PC-3 (cell line): ENCODE measurements around the gene TRMT61A. TPM values are rescaled to one million over a fixed set of nuclear protein-coding genes. Genes with fewer than 3 reads are reported as not detected.

Experiments
- ATAC-seq: fragments of 200-7000 bp; cut with Tn5 transposase; 2 replicates; pipeline ENCODE4 v1.9.1; 2020; ENCODE audit warnings: mild to moderate bottlenecking, moderate library complexity
- BruUV-seq: library from RNA; stranded (reverse); fragments of 400-500 nt; replicated peaks from 2 replicates; lab custom pipeline; 2021; lab: Mats Ljungman, UMichigan
- CTCF ChIA-PET: fragments of 300-600 bp; sonication (Branson Sonifier 250); formaldehyde crosslinking; loops from one replicate; lab custom pipeline; 2022; ENCODE audit warnings: antibody characterized with exemption; lab: Charles Lee
- POLR2A ChIA-PET: fragments of 300-600 bp; sonication (Branson Sonifier 250); formaldehyde crosslinking; loops from one replicate; lab custom pipeline; 2022; ENCODE audit warnings: antibody characterized with exemption; ENCODE audit not compliant: unreplicated experiment; lab: Charles Lee
- DNase-seq: peaks from one replicate; pipeline ENCODE4 v3.0.0-alpha.2; 2015
- H2AFZ ChIP-seq: fragments of 300-600 bp; sonication (generic); 2 replicates; pipeline ENCODE4 v1.6.0; 2016; ENCODE audit warnings: antibody characterized with exemption, low read length
- H3F3A ChIP-seq: fragments of 300-600 bp; sonication (generic); one replicate; pipeline ENCODE4 v1.6.0; 2017; ENCODE audit warnings: antibody characterized with exemption, low read length, control low read depth, mild to moderate bottlenecking; ENCODE audit not compliant: unreplicated experiment
- H3K27ac ChIP-seq: fragments of 300-600 bp; sonication (generic); 2 replicates; pipeline ENCODE4 v1.5.1; 2016; ENCODE audit warnings: mild to moderate bottlenecking, low read length
- H3K27me3 ChIP-seq: fragments of 300-600 bp; sonication (generic); 2 replicates; pipeline ENCODE4 v1.6.1; 2016; ENCODE audit warnings: low read length, mixed read lengths
- H3K36me3 ChIP-seq: fragments of 300-600 bp; sonication (generic); 2 replicates; pipeline ENCODE4 v1.6.1; 2016; ENCODE audit warnings: low read depth, mixed run types, low read length, mixed read lengths
- H3K4me1 ChIP-seq: fragments of 300-600 bp; sonication (generic); 2 replicates; pipeline ENCODE4 v1.5.1; 2016; ENCODE audit warnings: low read length; ENCODE audit not compliant: insufficient read depth
- H3K4me2 ChIP-seq: fragments of 300-600 bp; sonication (generic); 2 replicates; pipeline ENCODE4 v1.6.0; 2016; ENCODE audit warnings: low read length
- H3K4me3 ChIP-seq: fragments of 300-600 bp; sonication (generic); 2 replicates; pipeline ENCODE4 v1.5.1; 2016; ENCODE audit warnings: mild to moderate bottlenecking, low read length, mixed read lengths
- H3K79me2 ChIP-seq: fragments of 300-600 bp; sonication (generic); 2 replicates; pipeline ENCODE4 v1.6.1; 2017; ENCODE audit warnings: low read length, mixed read lengths
- H3K9ac ChIP-seq: fragments of 300-600 bp; sonication (generic); 2 replicates; pipeline ENCODE4 v1.6.0; 2016; ENCODE audit warnings: mild to moderate bottlenecking, low read length
- H3K9me2 ChIP-seq: fragments of 300-600 bp; sonication (generic); replicated peaks from 2 replicates; pipeline ENCODE4 v1.6.1; 2016; ENCODE audit warnings: mixed run types, low read length, mixed read lengths
- H3K9me3 ChIP-seq: fragments of 300-600 bp; sonication (generic); 2 replicates; pipeline ENCODE4 v1.6.1; 2016; ENCODE audit warnings: low read length, mixed read lengths
- H4K20me1 ChIP-seq: fragments of 300-600 bp; sonication (generic); 2 replicates; pipeline ENCODE4 v1.6.1; 2016; ENCODE audit warnings: low read length, mixed read lengths
- EZH2 ChIP-seq: fragments of 300-600 bp; sonication (generic); IDR thresholded peaks from one replicate; pipeline ENCODE4 v1.6.1; 2017; ENCODE audit warnings: antibody characterized with exemption, mild to moderate bottlenecking, low read length; ENCODE audit not compliant: unreplicated experiment
- EZH2phosphoT487 ChIP-seq: fragments of 300-600 bp; sonication (generic); IDR thresholded peaks from 2 replicates; pipeline ENCODE4 v1.6.1; 2018; ENCODE audit warnings: mild to moderate bottlenecking, antibody characterized with exemption, low read length, borderline replicate concordance
- intact Hi-C: fragments of 100-400 bp; cut with micrococcal nuclease; formaldehyde crosslinking; loops from 2 replicates; pipeline ENCODE4 v1.9.0; 2023
- total RNA-seq: library from RNA; depleted of rRNA; stranded (reverse); fragments of >200 nt; gene quantifications from 2 replicates; pipeline ENCODE4 v1.2.3, GENCODE V29; 2014
- TF ChIP-seq, protein P1 (sequence below): fragments of 300-600 bp; sonication (generic); conservative IDR thresholded peaks from 2 replicates; pipeline ENCODE4 v1.5.1; 2017; ENCODE audit warnings: antibody characterized with exemption, low read depth, mild to moderate bottlenecking, low read length

The TRMT61A gene
- total RNA-seq, 1 experiment from 2014 or later = 51.2 TPM

DNA sequence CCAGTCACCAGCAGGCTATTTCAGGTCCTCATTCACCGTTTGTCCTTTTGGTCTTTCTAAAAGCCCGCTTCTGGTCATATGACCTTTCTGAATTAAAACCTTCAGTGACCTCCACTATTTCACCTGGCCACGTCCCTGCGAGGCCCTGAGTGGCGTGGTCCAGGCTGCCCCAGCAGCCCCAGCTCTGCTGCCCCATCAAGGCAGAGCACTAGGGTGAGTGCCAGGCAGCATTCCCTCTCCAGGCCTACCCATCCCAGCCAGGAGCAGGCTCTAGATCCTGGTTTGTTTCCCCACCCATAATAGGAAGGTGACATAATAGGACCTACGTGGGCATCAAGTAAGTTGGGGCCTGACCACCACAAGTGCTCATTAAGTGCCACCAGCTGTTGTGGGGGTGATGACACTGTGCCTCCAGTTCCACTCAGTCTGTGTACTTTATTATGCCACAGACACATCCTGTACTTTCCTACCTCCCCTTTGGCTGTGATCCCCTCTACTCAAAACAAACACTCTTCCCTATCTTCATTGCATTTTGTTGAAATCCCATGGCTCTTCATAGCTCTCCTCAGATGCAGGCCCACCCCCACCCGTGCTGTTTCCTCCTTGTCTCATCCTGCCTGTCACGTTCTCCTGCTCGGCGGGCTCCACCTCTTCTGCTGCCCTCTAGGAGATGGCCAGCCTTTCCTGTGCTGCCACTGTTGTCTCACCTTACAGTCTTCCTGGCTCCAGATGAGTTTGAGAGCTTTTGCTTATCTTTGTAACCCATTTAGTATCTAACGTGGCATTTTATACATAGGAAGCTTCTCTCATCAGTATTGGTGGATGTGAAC, 27.7 kb upstream of the TRMT61A start:
- H3K9me2 ChIP-seq = no peaks in the 10 kb centered on the region
- H3K4me2 ChIP-seq = no peak overlapping the region
- no peak overlapping the region for H2AFZ ChIP-seq
- intact Hi-C loops = no loop called here
- BruUV-seq = no TSS peak
- ATAC-seq (no peak), DNase-seq (no peak)
- H3K27ac ChIP-seq = no peak overlapping the region
- ChIA-PET POLR2A (no interaction called here), CTCF (no interaction called here)
- no peak overlapping the region for H3K9ac ChIP-seq
- TF ChIP-seq EZH2 (no peak), EZH2phosphoT487 (no peak)
- TF ChIP-seq, protein P1, sequence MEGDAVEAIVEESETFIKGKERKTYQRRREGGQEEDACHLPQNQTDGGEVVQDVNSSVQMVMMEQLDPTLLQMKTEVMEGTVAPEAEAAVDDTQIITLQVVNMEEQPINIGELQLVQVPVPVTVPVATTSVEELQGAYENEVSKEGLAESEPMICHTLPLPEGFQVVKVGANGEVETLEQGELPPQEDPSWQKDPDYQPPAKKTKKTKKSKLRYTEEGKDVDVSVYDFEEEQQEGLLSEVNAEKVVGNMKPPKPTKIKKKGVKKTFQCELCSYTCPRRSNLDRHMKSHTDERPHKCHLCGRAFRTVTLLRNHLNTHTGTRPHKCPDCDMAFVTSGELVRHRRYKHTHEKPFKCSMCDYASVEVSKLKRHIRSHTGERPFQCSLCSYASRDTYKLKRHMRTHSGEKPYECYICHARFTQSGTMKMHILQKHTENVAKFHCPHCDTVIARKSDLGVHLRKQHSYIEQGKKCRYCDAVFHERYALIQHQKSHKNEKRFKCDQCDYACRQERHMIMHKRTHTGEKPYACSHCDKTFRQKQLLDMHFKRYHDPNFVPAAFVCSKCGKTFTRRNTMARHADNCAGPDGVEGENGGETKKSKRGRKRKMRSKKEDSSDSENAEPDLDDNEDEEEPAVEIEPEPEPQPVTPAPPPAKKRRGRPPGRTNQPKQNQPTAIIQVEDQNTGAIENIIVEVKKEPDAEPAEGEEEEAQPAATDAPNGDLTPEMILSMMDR = no peak
- no peaks in the 10 kb centered on the region for H4K20me1 ChIP-seq
- no peaks in the 10 kb centered on the region for H3K4me1 ChIP-seq
- H3K36me3 ChIP-seq = peaks cover 49% of the 10 kb centered on the region
- H3K27me3 ChIP-seq = no peaks in the 10 kb centered on the region
- no peaks in the 10 kb centered on the region for H3K79me2 ChIP-seq
- no peak overlapping the region for H3K4me3 ChIP-seq
- H3K9me3 ChIP-seq = no peaks in the 10 kb centered on the region
- H3F3A ChIP-seq = peaks cover 5% of the 10 kb centered on the region

DNA sequence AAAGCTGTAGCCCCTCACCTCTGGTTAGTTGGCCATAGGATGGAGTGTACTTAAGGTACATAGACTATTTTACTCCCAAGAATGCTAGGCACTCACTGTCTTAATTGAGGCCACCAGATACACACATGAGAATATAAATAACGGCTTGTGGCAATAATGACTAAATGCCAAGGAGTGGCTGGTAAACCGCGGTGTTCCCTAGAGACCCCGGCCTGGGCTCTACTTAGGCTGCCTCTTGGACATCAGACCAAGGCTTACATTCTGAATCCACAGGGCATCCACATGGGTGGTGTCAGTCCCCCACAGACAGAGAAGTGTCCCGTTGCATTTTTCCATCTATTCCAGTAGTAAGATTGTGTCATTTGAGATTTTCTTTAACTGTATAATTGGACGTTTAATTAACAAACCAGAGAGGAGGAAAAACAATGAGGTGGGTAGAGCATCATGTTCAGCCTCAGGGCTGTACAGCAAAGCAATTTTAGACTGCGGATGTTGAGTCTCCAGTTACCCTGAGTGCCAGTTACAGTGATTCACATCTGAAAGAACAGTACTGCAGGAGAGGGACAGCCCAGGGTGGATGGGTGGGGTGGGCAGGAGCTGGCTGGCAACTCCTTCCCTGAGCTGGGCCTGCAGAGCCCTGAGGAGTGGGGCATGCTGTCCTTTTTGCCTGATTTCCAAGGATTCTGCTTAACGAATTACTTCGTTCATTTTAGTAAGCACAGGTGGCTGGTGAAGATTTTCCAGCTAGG, 26.9 kb upstream of the TRMT61A start:
- Histone ChIP-seq H3F3A (peaks cover 5% of the 10 kb centered on the region), H3K9ac (no peak overlapping the region), H3K9me3 (no peaks in the 10 kb centered on the region), H3K79me2 (no peaks in the 10 kb centered on the region), H3K27me3 (no peaks in the 10 kb centered on the region), H2AFZ (no peak overlapping the region), H3K4me3 (no peak overlapping the region), H3K27ac (no peak overlapping the region), H3K9me2 (no peaks in the 10 kb centered on the region), H4K20me1 (no peaks in the 10 kb centered on the region), H3K4me1 (no peaks in the 10 kb centered on the region), H3K36me3 (peaks cover 46% of the 10 kb centered on the region), H3K4me2 (no peak overlapping the region)
- ATAC-seq (no peak), DNase-seq (no peak)
- CTCF ChIA-PET = no interaction called here
- TF ChIP-seq EZH2 = no peak
- TF ChIP-seq EZH2phosphoT487 = no peak
- TF ChIP-seq, protein P1 = no peak
- intact Hi-C loops = no loop called here
- no TSS peak for BruUV-seq
- POLR2A ChIA-PET = no interaction called here
